Neural cell (in vitro differentiated cells): ENCODE results near the gene NCOA5.

Experiments
- CTCF ChIP-seq: fragments of 450-650 bp; IDR thresholded peaks from 2 replicates; pipeline ENCODE4 v1.5.1; 2014; ENCODE audit warnings: antibody characterized with exemption, mild to moderate bottlenecking, moderate library complexity; ENCODE audit not compliant: poor library complexity, severe bottlenecking
- REST ChIP-seq: IDR thresholded peaks from 2 replicates; pipeline ENCODE4 v1.6.1; 2012; ENCODE audit warnings: borderline replicate concordance

GRCh38 chr20:46046588-46047310, 43.0 kb downstream of the NCOA5 start:
- no peak for TF ChIP-seq REST
- no peak for TF ChIP-seq CTCF
